Measurements from ENCODE around the gene NCBP3.

GRCh38 chr17:3893720-3894116, 47.7 kb upstream of the NCBP3 start:
- TF ChIP-seq POLR2A (IDR thresholded peaks at IDR 0.05; ENCODE audit: low read depth, low read length) (no peak), POLR2AphosphoS5 (IDR thresholded peaks at IDR 0.05; ENCODE audit: low read depth, low read length) (no peak)
